SK-N-SH (cell line): Measurements from ENCODE around the gene KAT8. TPM values are rescaled to one million over a fixed set of nuclear protein-coding genes. Genes with fewer than 3 reads are reported as not detected.

Experiments
- CTCF ChIA-PET: fragments of 300-600, 350-600 bp; formaldehyde crosslinking; extraction: SDS; loops from one replicate; lab custom pipeline; 2021; lab: Yijun Ruan, JAX
- POLR2A ChIA-PET: fragments of 350-600 bp; sonication (Branson Sonifier 250); formaldehyde crosslinking; extraction: SDS; loops from one replicate; lab custom pipeline; 2020; ENCODE audit warnings: antibody characterized with exemption, inconsistent platforms; lab: Yijun Ruan, JAX
- DNase-seq: peaks from one replicate; pipeline ENCODE4 v3.0.0; 2012
- H2AFZ ChIP-seq: fragments of 200-600 bp; sonication (generic); 2 replicates; pipeline ENCODE4 v1.8.1; 2016; ENCODE audit warnings: antibody characterized with exemption, mild to moderate bottlenecking, low read depth
- H3F3A ChIP-seq: fragments of 200-600 bp; sonication (generic); replicated peaks from 2 replicates; pipeline ENCODE3; 2016; ENCODE audit warnings: antibody characterized with exemption, mild to moderate bottlenecking; ENCODE audit not compliant: insufficient read depth
- H3K27ac ChIP-seq, 2 experiments: fragments of 200-500 bp in 1 of 2; fragments of 200-600 bp in 1 of 2; sonication (Bioruptor generic) in 1 of 2; sonication (generic), shearing (Covaris generic) in 1 of 2; 2 replicates each; pipeline versions ENCODE4 v1.5.1 to v1.6.1; 2014 to 2016; ENCODE audit warnings: low read depth in 2 of 2, inconsistent platforms in 1 of 2, low read length in 1 of 2, mild to moderate bottlenecking in 1 of 2, mixed read lengths in 1 of 2
- H3K27me3 ChIP-seq: fragments of 200-600 bp; sonication (generic), shearing (Covaris generic); 2 replicates; pipeline ENCODE4 v1.6.1; 2016; ENCODE audit warnings: mixed run types; ENCODE audit not compliant: insufficient read depth
- H3K36me3 ChIP-seq, 2 experiments: fragments of 200-500 bp in 1 of 2; fragments of 200-600 bp in 1 of 2; sonication (Bioruptor generic) in 1 of 2; sonication (generic) in 1 of 2; replicated peaks in 1 of 2; 2 replicates each; pipeline versions ENCODE3 to v1.5.1; 2014 to 2016; ENCODE audit warnings: low read length in 1 of 2, mild to moderate bottlenecking in 1 of 2; ENCODE audit not compliant: insufficient read depth in 2 of 2, control insufficient read depth in 1 of 2
- H3K4me1 ChIP-seq, 2 experiments: fragments of 200-500 bp in 1 of 2; fragments of 200-600 bp in 1 of 2; sonication (Bioruptor generic) in 1 of 2; sonication (generic), shearing (Covaris generic) in 1 of 2; 2 replicates each; pipeline versions ENCODE4 v1.5.1 to v1.6.1; 2014 to 2016; ENCODE audit warnings: low read depth in 1 of 2, low read length in 1 of 2, mixed run types in 1 of 2; ENCODE audit not compliant: insufficient read depth in 2 of 2, control insufficient read depth in 1 of 2
- H3K4me2 ChIP-seq: fragments of 200-600 bp; sonication (generic), shearing (Covaris generic); 2 replicates; pipeline ENCODE4 v1.6.1; 2017; ENCODE audit warnings: mixed run types
- H3K4me3 ChIP-seq, 2 experiments: fragments of 200-500 bp in 1 of 2; fragments of 200-600 bp in 1 of 2; sonication (Bioruptor generic) in 1 of 2; sonication (generic), shearing (Covaris generic) in 1 of 2; 2 replicates each; pipeline versions ENCODE4 v1.5.1 to v1.8.1; 2014 to 2016; ENCODE audit warnings: low read depth in 2 of 2, inconsistent platforms in 1 of 2, low read length in 1 of 2, mild to moderate bottlenecking in 1 of 2, mixed read lengths in 1 of 2, moderate library complexity in 1 of 2
- H3K79me2 ChIP-seq: fragments of 200-600 bp; sonication (generic); 2 replicates; pipeline ENCODE4 v1.8.1; 2017; ENCODE audit warnings: mild to moderate bottlenecking; ENCODE audit not compliant: insufficient read depth
- H3K9ac ChIP-seq: fragments of 200-600 bp; sonication (generic); 2 replicates; pipeline ENCODE4 v1.6.1; 2017; ENCODE audit warnings: mixed run types
- H3K9me2 ChIP-seq: fragments of 200-600 bp; sonication (generic); 2 replicates; pipeline ENCODE4 v1.6.1; 2017; ENCODE audit warnings: mixed run types
- H3K9me3 ChIP-seq: fragments of 200-600 bp; sonication (generic); 2 replicates; pipeline ENCODE4 v1.6.1; 2017; ENCODE audit warnings: mixed run types, mild to moderate bottlenecking, moderate library complexity
- H4K20me1 ChIP-seq: fragments of 200-600 bp; sonication (generic); 2 replicates; pipeline ENCODE4 v1.6.1; 2017; ENCODE audit warnings: mild to moderate bottlenecking, mixed run types; ENCODE audit not compliant: insufficient read depth
- CHD2 ChIP-seq: fragments of 150-350 bp; IDR thresholded peaks from 2 replicates; pipeline ENCODE4 v1.6.1; 2018; ENCODE audit warnings: low read length; ENCODE audit not compliant: partially characterized antibody
- GATA2 ChIP-seq: sonication (generic); formaldehyde crosslinking; IDR thresholded peaks from 2 replicates; pipeline ENCODE4 v1.5.0; 2020; ENCODE audit warnings: mild to moderate bottlenecking, missing genetic modification reagents
- NRF1 ChIP-seq: IDR thresholded peaks from 2 replicates; pipeline ENCODE4 v1.6.1; 2012; ENCODE audit warnings: low read depth, mild to moderate bottlenecking, low read length
- RAD21 ChIP-seq: IDR thresholded peaks from 2 replicates; pipeline ENCODE4 v1.6.1; 2012; ENCODE audit warnings: mild to moderate bottlenecking, low read length
- SMC3 ChIP-seq: IDR thresholded peaks from 2 replicates; pipeline ENCODE4 v1.6.1; 2012; ENCODE audit warnings: low read depth, low read length, improper control_type of control experiment
- TAF1 ChIP-seq: IDR thresholded peaks from 2 replicates; pipeline ENCODE4 v1.6.1; 2012; ENCODE audit warnings: low read depth, mild to moderate bottlenecking, low read length, moderate library complexity, borderline replicate concordance
- YY1 ChIP-seq: IDR thresholded peaks from 2 replicates; pipeline ENCODE4 v1.4.0; 2012; ENCODE audit warnings: low read depth, mild to moderate bottlenecking
- WGBS: methylation state at CpG from one replicate; pipeline ENCODE4 v1.1.6; 2017; ENCODE audit warnings: low lambda C conversion rate; 5-methylcytosine and 5-hydroxymethylcytosine counted together
- polyA plus RNA-seq, 3 experiments: library from polyadenylated mRNA; depleted of rRNA; stranded (reverse); fragments of >200 nt; gene quantifications; 2 replicates each; pipeline ENCODE4 v1.2.3, GENCODE V29; 2012
- TF ChIP-seq, protein P1 (sequence below): fragments of 150-350 bp; IDR thresholded peaks from 2 replicates; pipeline ENCODE4 v1.6.1; 2016; ENCODE audit warnings: mild to moderate bottlenecking, low read depth, low read length
- TF ChIP-seq, protein P2 (sequence below): fragments of 150-350 bp; IDR thresholded peaks from 2 replicates; pipeline ENCODE4 v1.6.1; 2017; ENCODE audit warnings: antibody characterized with exemption, low read length, low read depth, borderline replicate concordance
- TF ChIP-seq, protein P3 (sequence below): IDR thresholded peaks from 2 replicates; pipeline ENCODE4 v1.6.1; 2012; ENCODE audit warnings: mild to moderate bottlenecking, low read depth, low read length, moderate library complexity

KAT8 gene
- polyA plus RNA-seq, 1 of the 3 experiments (the other 2 are of a cell fraction): 52.0 TPM

DNA sequence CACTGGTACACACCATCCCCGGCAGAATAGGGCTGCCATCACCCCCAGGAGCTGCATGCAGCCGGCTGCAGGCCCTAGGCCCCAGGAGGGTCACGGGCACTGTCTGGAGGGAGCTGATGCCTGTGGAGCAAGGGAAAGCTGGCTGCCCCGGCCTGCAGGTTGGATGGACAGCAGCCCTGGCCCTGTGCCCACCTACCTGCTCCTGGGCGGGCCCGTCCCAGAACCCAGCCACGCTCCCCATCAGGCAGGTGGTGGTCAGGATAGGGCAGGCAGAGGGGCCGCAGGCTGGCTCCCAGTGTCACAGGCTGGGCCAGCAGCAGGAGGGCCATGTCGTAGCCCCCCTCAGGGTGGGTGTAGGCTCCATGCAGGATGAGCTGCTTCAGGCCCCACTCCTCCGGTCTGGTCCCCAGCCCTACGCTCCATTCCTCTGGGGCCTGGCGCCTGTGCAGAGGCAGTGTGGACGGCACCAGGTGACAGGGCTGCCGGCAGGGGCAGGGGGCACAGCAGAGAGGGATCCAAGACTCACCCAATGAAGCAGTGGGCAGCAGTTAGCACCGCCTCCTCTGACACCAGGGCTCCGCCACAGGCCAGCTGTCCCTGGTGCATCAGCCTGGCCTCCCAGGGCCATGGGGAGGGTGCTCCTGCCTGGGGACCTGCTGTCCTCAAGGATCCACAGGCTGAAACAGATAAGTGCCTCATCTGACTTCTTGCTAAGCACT is 32.7 kb upstream of the KAT8 start:
- TF ChIP-seq TAF1 (no peak), CHD2 (no peak), RAD21 (no peak), GATA2 (CRISPR knock-in tag) (no peak), YY1 (no peak), SMC3 (no peak), NRF1 (no peak)
- TF ChIP-seq, protein P1, sequence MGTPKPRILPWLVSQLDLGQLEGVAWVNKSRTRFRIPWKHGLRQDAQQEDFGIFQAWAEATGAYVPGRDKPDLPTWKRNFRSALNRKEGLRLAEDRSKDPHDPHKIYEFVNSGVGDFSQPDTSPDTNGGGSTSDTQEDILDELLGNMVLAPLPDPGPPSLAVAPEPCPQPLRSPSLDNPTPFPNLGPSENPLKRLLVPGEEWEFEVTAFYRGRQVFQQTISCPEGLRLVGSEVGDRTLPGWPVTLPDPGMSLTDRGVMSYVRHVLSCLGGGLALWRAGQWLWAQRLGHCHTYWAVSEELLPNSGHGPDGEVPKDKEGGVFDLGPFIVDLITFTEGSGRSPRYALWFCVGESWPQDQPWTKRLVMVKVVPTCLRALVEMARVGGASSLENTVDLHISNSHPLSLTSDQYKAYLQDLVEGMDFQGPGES: no peak
- TF ChIP-seq, protein P2, sequence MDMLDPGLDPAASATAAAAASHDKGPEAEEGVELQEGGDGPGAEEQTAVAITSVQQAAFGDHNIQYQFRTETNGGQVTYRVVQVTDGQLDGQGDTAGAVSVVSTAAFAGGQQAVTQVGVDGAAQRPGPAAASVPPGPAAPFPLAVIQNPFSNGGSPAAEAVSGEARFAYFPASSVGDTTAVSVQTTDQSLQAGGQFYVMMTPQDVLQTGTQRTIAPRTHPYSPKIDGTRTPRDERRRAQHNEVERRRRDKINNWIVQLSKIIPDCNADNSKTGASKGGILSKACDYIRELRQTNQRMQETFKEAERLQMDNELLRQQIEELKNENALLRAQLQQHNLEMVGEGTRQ: no peak
- TF ChIP-seq, protein P3, sequence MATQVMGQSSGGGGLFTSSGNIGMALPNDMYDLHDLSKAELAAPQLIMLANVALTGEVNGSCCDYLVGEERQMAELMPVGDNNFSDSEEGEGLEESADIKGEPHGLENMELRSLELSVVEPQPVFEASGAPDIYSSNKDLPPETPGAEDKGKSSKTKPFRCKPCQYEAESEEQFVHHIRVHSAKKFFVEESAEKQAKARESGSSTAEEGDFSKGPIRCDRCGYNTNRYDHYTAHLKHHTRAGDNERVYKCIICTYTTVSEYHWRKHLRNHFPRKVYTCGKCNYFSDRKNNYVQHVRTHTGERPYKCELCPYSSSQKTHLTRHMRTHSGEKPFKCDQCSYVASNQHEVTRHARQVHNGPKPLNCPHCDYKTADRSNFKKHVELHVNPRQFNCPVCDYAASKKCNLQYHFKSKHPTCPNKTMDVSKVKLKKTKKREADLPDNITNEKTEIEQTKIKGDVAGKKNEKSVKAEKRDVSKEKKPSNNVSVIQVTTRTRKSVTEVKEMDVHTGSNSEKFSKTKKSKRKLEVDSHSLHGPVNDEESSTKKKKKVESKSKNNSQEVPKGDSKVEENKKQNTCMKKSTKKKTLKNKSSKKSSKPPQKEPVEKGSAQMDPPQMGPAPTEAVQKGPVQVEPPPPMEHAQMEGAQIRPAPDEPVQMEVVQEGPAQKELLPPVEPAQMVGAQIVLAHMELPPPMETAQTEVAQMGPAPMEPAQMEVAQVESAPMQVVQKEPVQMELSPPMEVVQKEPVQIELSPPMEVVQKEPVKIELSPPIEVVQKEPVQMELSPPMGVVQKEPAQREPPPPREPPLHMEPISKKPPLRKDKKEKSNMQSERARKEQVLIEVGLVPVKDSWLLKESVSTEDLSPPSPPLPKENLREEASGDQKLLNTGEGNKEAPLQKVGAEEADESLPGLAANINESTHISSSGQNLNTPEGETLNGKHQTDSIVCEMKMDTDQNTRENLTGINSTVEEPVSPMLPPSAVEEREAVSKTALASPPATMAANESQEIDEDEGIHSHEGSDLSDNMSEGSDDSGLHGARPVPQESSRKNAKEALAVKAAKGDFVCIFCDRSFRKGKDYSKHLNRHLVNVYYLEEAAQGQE: no peak
- no peak overlapping the region; a peak in 1 of 4 replicates for H3K27ac ChIP-seq
- peaks cover 16 to 49% of the 10 kb centered on the region in 2 experiments for H3K36me3 ChIP-seq
- no peak overlapping the region for H2AFZ ChIP-seq
- no peak overlapping the region for H3K4me2 ChIP-seq
- peaks cover 8% of the 10 kb centered on the region; the same call in 1 of the 2 replicates for H4K20me1 ChIP-seq
- ChIA-PET CTCF (interaction anchor here (3.0 kb wide), 1 partner anchor 58 kb away, joined by 12 read pairs; no protein-coding TSS in a partner anchor), POLR2A (interaction anchor here (1.7 to 2.1 kb wide), 3 partner anchors 8 to 33 kb away, joined by 5 to 8 read pairs (median 6); partner anchors contain the start of genes KAT8, ZNF646 and ZNF668)
- no peaks in the 10 kb centered on the region for H3K9me2 ChIP-seq
- DNase-seq: no peak
- no peaks in the 10 kb centered on the region for H3K27me3 ChIP-seq
- no peaks in the 10 kb centered on the region; a peak in 1 of 4 replicates for H3K4me1 ChIP-seq
- H3K9me3 ChIP-seq: no peaks in the 10 kb centered on the region
- no peak overlapping the region for H3K9ac ChIP-seq
- peaks cover 33% of the 10 kb centered on the region; the same call in 1 of the 2 replicates for H3K79me2 ChIP-seq
- 91% methylated on average over 6 of the region's 16 CpGs for WGBS
- H3K4me3 ChIP-seq: no peak overlapping the region
- no peaks in the 10 kb centered on the region for H3F3A ChIP-seq
